Mesothelial cell of epicardium (in vitro differentiated cells): Measurements from ENCODE around the gene SEC14L5. TPM values are rescaled to one million over a fixed set of nuclear protein-coding genes. Genes with fewer than 3 reads are reported as not detected.

Source experiments
- DNase-seq, 2 experiments: peaks; one replicate each; pipeline ENCODE4 v3.0.0; 2021; ENCODE audit warnings: low spot score in 2 of 2; ENCODE audit not compliant: unreplicated experiment in 2 of 2
- H3K27ac Mint-ChIP-seq: 2 replicates; pipeline ENCODE4 v1.8.0; 2021; ENCODE audit warnings: mixed read lengths
- H3K27me3 Mint-ChIP-seq: 2 replicates; pipeline ENCODE4 v1.8.0; 2021; ENCODE audit warnings: low read depth, mixed read lengths
- H3K36me3 Mint-ChIP-seq: 2 replicates; pipeline ENCODE4 v1.8.0; 2021; ENCODE audit warnings: mixed read lengths
- H3K4me1 Mint-ChIP-seq: 2 replicates; pipeline ENCODE4 v1.8.0; 2021; ENCODE audit warnings: mixed read lengths
- H3K4me3 Mint-ChIP-seq: 2 replicates; pipeline ENCODE4 v1.8.0; 2021; ENCODE audit warnings: mild to moderate bottlenecking, moderate library complexity, mixed read lengths
- H3K9me3 Mint-ChIP-seq: 2 replicates; pipeline ENCODE4 v1.8.0; 2021; ENCODE audit warnings: mixed read lengths
- CTCF ChIP-seq: fragments of 200-600 bp; sonication (generic); IDR thresholded peaks from one replicate; pipeline ENCODE4 v1.5.0; 2021; ENCODE audit warnings: antibody characterized with exemption; ENCODE audit not compliant: unreplicated experiment
- total RNA-seq: library from RNA; stranded (reverse); gene quantifications from 3 replicates; pipeline ENCODE4 v1.2.1, GENCODE V29; 2021

The SEC14L5 gene
- total RNA-seq, 1 donor from 2014 or later = 0.13 TPM

- peak in 1 of 2 experiments; percentile 46 for DNase-seq
- no peak for TF ChIP-seq CTCF
- Mint-ChIP-seq H3K36me3 (no peaks in the 10 kb centered on the region), H3K4me3 (peak overlapping the region; percentile 86), H3K4me1 (peaks cover 14% of the 10 kb centered on the region), H3K27ac (peak overlapping the region; percentile 89), H3K27me3 (peaks cover 41% of the 10 kb centered on the region), H3K9me3 (no peaks in the 10 kb centered on the region)
These were observed 21.7 kb upstream of the SEC14L5 start for GRCh38 chr16:4936181-4936990.

GRCh38 chr16:4936991-4937781 lies 20.9 kb upstream of the SEC14L5 start, which contains the start of gene PPL:
TSS of gene PPL (minus strand) at chr16:4937148. CDS start at chr16:4937045, 103 bp downstream.
- DNase-seq = peak; percentile 50 to 72
- Mint-ChIP-seq H3K36me3 (no peaks in the 10 kb centered on the region), H3K27me3 (peaks cover 41% of the 10 kb centered on the region), H3K4me3 (peak within 1 kb of the TSS; percentile 86), H3K9me3 (no peaks in the 10 kb centered on the region), H3K27ac (peak within 1 kb of the TSS; percentile 89), H3K4me1 (peaks cover 14% of the 10 kb centered on the region)
- no peak for TF ChIP-seq CTCF

DNA sequence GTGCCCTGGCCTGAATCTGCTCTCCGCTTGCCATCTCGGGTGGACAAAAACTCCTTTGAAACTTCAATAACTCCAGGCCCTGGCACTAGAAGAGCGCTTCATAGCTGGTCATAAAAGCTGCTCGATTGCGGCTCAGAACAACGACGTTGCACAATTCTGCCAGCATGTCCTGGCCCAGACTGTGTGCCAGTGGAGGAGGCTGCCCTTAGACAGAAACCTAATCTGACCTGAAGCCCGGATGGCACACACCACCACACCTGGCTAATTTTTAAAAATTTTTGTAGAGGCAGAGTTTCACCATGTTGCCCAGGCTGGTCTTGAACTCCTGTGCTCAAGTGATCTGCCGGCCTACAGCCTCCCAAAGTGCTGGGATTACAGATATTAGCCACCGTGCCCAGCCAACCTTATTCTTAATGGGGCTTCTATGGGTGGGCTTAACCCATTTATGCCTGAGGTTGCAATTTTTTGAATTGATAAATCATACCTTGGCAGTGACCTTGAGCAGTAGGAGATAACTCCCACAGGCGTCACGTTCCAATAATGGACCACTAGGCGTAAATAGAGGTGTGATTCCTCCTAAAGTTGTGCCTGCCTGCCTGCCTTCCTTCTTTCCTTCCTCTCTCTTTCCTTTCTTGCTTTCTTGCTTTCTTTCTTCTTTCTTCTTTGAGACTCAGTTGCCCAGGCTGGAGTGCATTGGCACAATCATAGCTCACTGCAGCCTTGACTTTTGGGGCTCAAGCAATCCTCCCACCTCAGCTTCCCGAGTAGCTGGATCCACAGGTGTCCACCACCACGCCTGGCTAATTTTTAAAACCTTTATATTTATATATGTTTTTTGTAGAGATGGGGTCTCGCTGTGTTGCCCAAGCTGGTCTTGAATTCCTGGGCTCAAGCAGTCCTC lies 20.1 kb upstream of the SEC14L5 start:
- Mint-ChIP-seq H3K4me1 (peaks cover 18% of the 10 kb centered on the region), H3K36me3 (no peaks in the 10 kb centered on the region), H3K4me3 (peak overlapping the region; percentile 65), H3K27ac (peak overlapping the region; percentile 81), H3K9me3 (no peaks in the 10 kb centered on the region), H3K27me3 (peaks cover 41% of the 10 kb centered on the region)
- DNase-seq = no peak
- no peak for TF ChIP-seq CTCF

DNA sequence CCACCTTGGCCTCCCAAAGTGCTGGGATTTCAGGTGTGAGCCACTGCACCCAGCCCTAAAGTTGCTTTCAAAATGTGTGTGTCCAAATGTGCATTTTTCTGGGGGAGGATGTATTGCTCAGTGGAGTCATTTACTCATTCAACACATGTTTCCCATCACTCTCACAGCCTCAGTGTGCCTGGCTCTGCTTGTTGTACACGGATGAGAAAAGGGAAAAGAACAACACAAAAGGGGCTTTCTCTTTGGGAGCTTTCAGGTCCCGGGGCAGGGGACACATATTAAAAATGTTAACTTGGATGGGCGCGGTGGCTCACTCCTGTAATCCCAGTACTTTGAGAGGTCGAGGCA lies 19.5 kb upstream of the SEC14L5 start:
- no peak for TF ChIP-seq CTCF
- Mint-ChIP-seq H3K4me3 (no peak overlapping the region), H3K27me3 (peaks cover 38% of the 10 kb centered on the region), H3K27ac (no peak overlapping the region), H3K4me1 (peaks cover 25% of the 10 kb centered on the region), H3K36me3 (no peaks in the 10 kb centered on the region), H3K9me3 (no peaks in the 10 kb centered on the region)
- no peak for DNase-seq

DNA sequence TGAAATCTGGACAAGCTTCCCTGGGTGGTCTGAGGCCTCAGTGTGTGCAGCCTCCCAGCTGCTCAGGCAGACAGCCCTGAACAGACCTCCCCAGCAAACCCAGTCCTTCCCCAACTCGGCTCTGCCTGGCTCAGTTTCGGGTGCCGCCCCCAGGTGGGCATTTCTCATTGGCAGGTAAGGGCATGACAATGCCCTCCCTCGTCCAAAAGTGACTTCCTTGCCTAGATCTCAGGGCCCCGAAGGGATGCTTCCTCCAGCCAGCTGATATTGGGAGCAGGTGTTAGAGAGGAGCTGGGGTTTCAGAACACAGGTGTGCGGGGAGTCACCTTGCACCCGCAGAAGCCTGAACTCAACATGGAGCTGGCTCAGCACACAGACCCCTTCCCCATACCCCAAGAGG lies 17.4 kb upstream of the SEC14L5 start:
- no peaks in the 10 kb centered on the region for H3K9me3 Mint-ChIP-seq
- H3K4me1 Mint-ChIP-seq = peaks cover 33% of the 10 kb centered on the region
- no peak overlapping the region for H3K27ac Mint-ChIP-seq
- no peak for TF ChIP-seq CTCF
- peaks cover 25% of the 10 kb centered on the region for H3K27me3 Mint-ChIP-seq
- H3K36me3 Mint-ChIP-seq = no peaks in the 10 kb centered on the region
- no peak for DNase-seq
- H3K4me3 Mint-ChIP-seq = no peak overlapping the region
